H9 (cell line): Measurements from ENCODE around the gene FRS3. TPM values are rescaled to one million over a fixed set of nuclear protein-coding genes. Genes with fewer than 3 reads are reported as not detected.
"Not testable (repeated sequence)": the region's sequence is repeated elsewhere in the genome, so short reads cannot be mapped to it uniquely, and the experiment has no call there.

ENCODE experiments used
- DNase-seq: peaks from one replicate; pipeline ENCODE4 v3.0.0-alpha.2; 2017
- H2AFZ ChIP-seq: one replicate; pipeline ENCODE4 v1.6.1; 2013; ENCODE audit warnings: mild to moderate bottlenecking, low read length, control low read depth, moderate library complexity
- H2AK5ac ChIP-seq: 2 replicates; pipeline ENCODE4 v1.6.1; 2013; ENCODE audit warnings: low read length, control low read depth, mixed read lengths; ENCODE audit not compliant: insufficient read length
- H2BK120ac ChIP-seq: one replicate; pipeline ENCODE4 v1.6.1; 2013; ENCODE audit warnings: low read depth, mild to moderate bottlenecking, low read length, control low read depth, inconsistent platforms; ENCODE audit not compliant: poor library complexity, severe bottlenecking
- H2BK12ac ChIP-seq: 2 replicates; pipeline ENCODE4 v1.6.1; 2013; ENCODE audit warnings: low read length, control low read depth, mixed read lengths, low read depth; ENCODE audit not compliant: insufficient read length
- H2BK15ac ChIP-seq: 2 replicates; pipeline ENCODE4 v1.6.1; 2013; ENCODE audit warnings: low read depth, low read length, control low read depth
- H2BK20ac ChIP-seq: one replicate; pipeline ENCODE4 v1.6.1; 2013; ENCODE audit warnings: low read depth, mild to moderate bottlenecking, low read length, control low read depth, inconsistent platforms; ENCODE audit not compliant: poor library complexity, severe bottlenecking
- H2BK5ac ChIP-seq: 2 replicates; pipeline ENCODE4 v1.6.1; 2013; ENCODE audit warnings: low read length, control low read depth, mixed read lengths; ENCODE audit not compliant: insufficient read length
- H3K14ac ChIP-seq: 2 replicates; pipeline ENCODE4 v1.6.1; 2013; ENCODE audit warnings: low read length, control low read depth; ENCODE audit not compliant: insufficient read depth
- H3K18ac ChIP-seq: 2 replicates; pipeline ENCODE4 v1.6.1; 2013; ENCODE audit warnings: low read depth, mild to moderate bottlenecking, mixed read lengths, low read length, control low read depth; ENCODE audit not compliant: insufficient read length
- H3K23ac ChIP-seq: 2 replicates; pipeline ENCODE4 v1.6.1; 2013; ENCODE audit warnings: low read length, control low read depth, mixed read lengths, low read depth; ENCODE audit not compliant: insufficient read length
- H3K23me2 ChIP-seq: 2 replicates; pipeline ENCODE4 v1.6.1; 2013; ENCODE audit warnings: low read depth, mild to moderate bottlenecking, mixed read lengths, low read length, control low read depth; ENCODE audit not compliant: insufficient read length, poor library complexity, severe bottlenecking
- H3K27ac ChIP-seq: 2 replicates; pipeline ENCODE4 v1.5.1; 2013; ENCODE audit warnings: low read length, control low read depth, mixed read lengths, low read depth; ENCODE audit not compliant: insufficient read length
- H3K27me3 ChIP-seq: 2 replicates; pipeline ENCODE4 v1.6.1; 2013; ENCODE audit warnings: low read length, control low read depth, inconsistent platforms; ENCODE audit not compliant: insufficient read depth
- H3K4ac ChIP-seq: 2 replicates; pipeline ENCODE4 v1.6.1; 2013; ENCODE audit warnings: low read depth, mild to moderate bottlenecking, control low read depth, inconsistent platforms, low read length, moderate library complexity
- H3K4me1 ChIP-seq: 2 replicates; pipeline ENCODE4 v1.6.1; 2013; ENCODE audit warnings: low read length, control low read depth, inconsistent platforms; ENCODE audit not compliant: insufficient read depth
- H3K4me2 ChIP-seq: 2 replicates; pipeline ENCODE4 v1.6.1; 2013; ENCODE audit warnings: low read length, control low read depth, mixed read lengths; ENCODE audit not compliant: insufficient read length, insufficient read depth
- H3K56ac ChIP-seq: 2 replicates; pipeline ENCODE4 v1.6.1; 2013; ENCODE audit warnings: low read depth, mild to moderate bottlenecking, mixed read lengths, low read length, control low read depth; ENCODE audit not compliant: insufficient read length
- H3K79me1 ChIP-seq: 2 replicates; pipeline ENCODE4 v1.6.1; 2013; ENCODE audit warnings: low read depth, mild to moderate bottlenecking, moderate library complexity, low read length, control low read depth, inconsistent platforms; ENCODE audit not compliant: insufficient read depth, poor library complexity, severe bottlenecking
- H3K79me2 ChIP-seq: 2 replicates; pipeline ENCODE4 v1.6.1; 2013; ENCODE audit warnings: low read length, control low read depth, inconsistent platforms; ENCODE audit not compliant: insufficient read depth
- H3K9ac ChIP-seq: 2 replicates; pipeline ENCODE4 v1.6.1; 2013; ENCODE audit warnings: low read length, control low read depth, mixed read lengths; ENCODE audit not compliant: insufficient read length; ENCODE audit errors: extremely low read depth
- H3K9me3 ChIP-seq: one replicate; pipeline ENCODE4 v1.6.1; 2013; ENCODE audit warnings: low read depth, low read length, inconsistent platforms; ENCODE audit not compliant: control insufficient read depth
- H3T11ph ChIP-seq: one replicate; pipeline ENCODE4 v1.6.1; 2013; ENCODE audit warnings: mild to moderate bottlenecking, low read length, control low read depth, inconsistent platforms
- H4K20me1 ChIP-seq: one replicate; pipeline ENCODE4 v1.6.1; 2013; ENCODE audit not compliant: control insufficient read depth, insufficient read length, insufficient read depth
- H4K5ac ChIP-seq: 2 replicates; pipeline ENCODE4 v1.6.1; 2013; ENCODE audit warnings: low read depth, mild to moderate bottlenecking, mixed read lengths, low read length, control low read depth; ENCODE audit not compliant: insufficient read length
- H4K8ac ChIP-seq: replicated peaks from 2 replicates; pipeline ENCODE4 v1.6.1; 2013; ENCODE audit warnings: low read length, control low read depth, mixed read lengths, low read depth; ENCODE audit not compliant: insufficient read length
- H4K91ac ChIP-seq: 2 replicates; pipeline ENCODE4 v1.6.1; 2013; ENCODE audit warnings: low read depth, mild to moderate bottlenecking, moderate library complexity, mixed read lengths, low read length, control low read depth; ENCODE audit not compliant: insufficient read length
- H3K27ac Mint-ChIP-seq, 3 experiments: 2 replicates in 2 of 3; 3 replicates in 1 of 3; pipeline ENCODE4 v1.8.0; 2020 to 2021; ENCODE audit warnings: mixed read lengths in 3 of 3, mild to moderate bottlenecking in 1 of 3, moderate library complexity in 1 of 3
- H3K27me3 Mint-ChIP-seq: 2 replicates; pipeline ENCODE4 v1.8.0; 2021; ENCODE audit warnings: low read depth, mild to moderate bottlenecking, moderate library complexity, mixed read lengths
- H3K36me3 Mint-ChIP-seq, 3 experiments: 2 replicates in 2 of 3; 3 replicates in 1 of 3; pipeline ENCODE4 v1.8.0; 2020 to 2021; ENCODE audit warnings: low read depth in 3 of 3, mixed read lengths in 3 of 3; ENCODE audit not compliant: insufficient read depth in 1 of 3
- H3K4me1 Mint-ChIP-seq, 2 experiments: 2 replicates each; pipeline ENCODE4 v1.8.0; 2020; ENCODE audit warnings: mixed read lengths in 2 of 2
- H3K4me3 Mint-ChIP-seq, 2 experiments: 2 replicates in 1 of 2; 3 replicates in 1 of 2; pipeline ENCODE4 v1.8.0; 2020 to 2021; ENCODE audit warnings: mild to moderate bottlenecking in 2 of 2, mixed read lengths in 2 of 2, moderate library complexity in 1 of 2
- H3K9me3 Mint-ChIP-seq, 2 experiments: 2 replicates in 1 of 2; 3 replicates in 1 of 2; pipeline ENCODE4 v1.8.0; 2020; ENCODE audit warnings: mild to moderate bottlenecking in 2 of 2, mixed read lengths in 2 of 2, moderate library complexity in 1 of 2
- WGBS: extraction: QIAGEN DNeasy Blood & Tissue Kit; methylation state at CpG from one replicate; pipeline ENCODE4 v1.1.7; 2013; ENCODE audit warnings: missing lambda C conversion rate, low lambda C conversion rate, mixed read lengths; ENCODE audit not compliant: insufficient read length; ENCODE audit errors: extremely low coverage; 5-methylcytosine and 5-hydroxymethylcytosine counted together
- total RNA-seq: library from RNA; stranded (reverse); gene quantifications from 2 replicates; pipeline ENCODE4 v1.2.1, GENCODE V29; 2021
- TF ChIP-seq, protein P1 (sequence below): fragments of 200-600 bp; sonication (generic); conservative IDR thresholded peaks from 3 replicates; pipeline ENCODE4 v1.8.0; 2021; ENCODE audit warnings: antibody characterized with exemption, mild to moderate bottlenecking

Gene FRS3
- total RNA-seq, 1 experiment from 2014 or later, result 4.8 TPM

DNA sequence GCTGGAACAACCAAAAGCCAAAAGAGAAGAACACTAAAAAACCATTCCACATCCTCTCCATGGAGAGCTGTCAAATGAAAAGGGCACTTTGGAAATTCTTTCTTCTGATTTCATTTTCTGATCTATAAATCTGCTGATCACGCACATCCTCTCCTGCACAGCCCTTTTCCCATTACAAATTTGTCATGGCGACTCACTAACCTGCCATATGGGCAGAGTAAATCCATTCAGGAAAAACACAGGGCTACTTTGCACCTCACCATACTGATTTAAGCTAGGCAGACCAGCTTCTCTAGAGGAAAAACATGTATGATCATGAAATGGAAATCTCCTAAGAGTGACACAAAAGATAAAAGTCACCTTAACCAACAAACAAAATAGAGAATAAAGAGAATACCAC, 33.8 kb upstream of the FRS3 start:
- Mint-ChIP-seq H3K27me3 (no peaks in the 10 kb centered on the region), H3K4me3 (no peak overlapping the region), H3K27ac (peak overlapping the region in 1 of 3 experiments; percentile 54; a peak in 1 of 7 replicates), H3K36me3 (peaks cover 0 to 4% (median 0%) of the 10 kb centered on the region in 3 experiments; a peak in 3 of 7 replicates), H3K9me3 (no peaks in the 10 kb centered on the region), H3K4me1 (peaks cover 0 to 1% of the 10 kb centered on the region in 2 experiments; a peak in 1 of 4 replicates)
- H2AK5ac ChIP-seq, result no peak overlapping the region
- no peak overlapping the region for H2BK20ac ChIP-seq
- H4K20me1 ChIP-seq, result no peaks in the 10 kb centered on the region
- H3K18ac ChIP-seq, result no peak overlapping the region
- no peak overlapping the region for H3K56ac ChIP-seq
- no peak overlapping the region for H2BK120ac ChIP-seq
- no peak overlapping the region for H2BK5ac ChIP-seq
- H4K8ac ChIP-seq, result no peak overlapping the region
- TF ChIP-seq, protein P1, sequence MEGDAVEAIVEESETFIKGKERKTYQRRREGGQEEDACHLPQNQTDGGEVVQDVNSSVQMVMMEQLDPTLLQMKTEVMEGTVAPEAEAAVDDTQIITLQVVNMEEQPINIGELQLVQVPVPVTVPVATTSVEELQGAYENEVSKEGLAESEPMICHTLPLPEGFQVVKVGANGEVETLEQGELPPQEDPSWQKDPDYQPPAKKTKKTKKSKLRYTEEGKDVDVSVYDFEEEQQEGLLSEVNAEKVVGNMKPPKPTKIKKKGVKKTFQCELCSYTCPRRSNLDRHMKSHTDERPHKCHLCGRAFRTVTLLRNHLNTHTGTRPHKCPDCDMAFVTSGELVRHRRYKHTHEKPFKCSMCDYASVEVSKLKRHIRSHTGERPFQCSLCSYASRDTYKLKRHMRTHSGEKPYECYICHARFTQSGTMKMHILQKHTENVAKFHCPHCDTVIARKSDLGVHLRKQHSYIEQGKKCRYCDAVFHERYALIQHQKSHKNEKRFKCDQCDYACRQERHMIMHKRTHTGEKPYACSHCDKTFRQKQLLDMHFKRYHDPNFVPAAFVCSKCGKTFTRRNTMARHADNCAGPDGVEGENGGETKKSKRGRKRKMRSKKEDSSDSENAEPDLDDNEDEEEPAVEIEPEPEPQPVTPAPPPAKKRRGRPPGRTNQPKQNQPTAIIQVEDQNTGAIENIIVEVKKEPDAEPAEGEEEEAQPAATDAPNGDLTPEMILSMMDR, result no peak
- no peak overlapping the region for H3K14ac ChIP-seq
- no peak overlapping the region for H4K91ac ChIP-seq
- H3K23me2 ChIP-seq, result no peaks in the 10 kb centered on the region
- H3K4ac ChIP-seq, result no peak overlapping the region
- H3T11ph ChIP-seq, result no peak overlapping the region
- H3K4me2 ChIP-seq, result no peak overlapping the region
- H2BK12ac ChIP-seq, result no peak overlapping the region
- H2AFZ ChIP-seq, result no peak overlapping the region
- no peaks in the 10 kb centered on the region for H3K79me1 ChIP-seq
- H3K4me1 ChIP-seq, result no peaks in the 10 kb centered on the region
- no peaks in the 10 kb centered on the region for H3K27me3 ChIP-seq
- H3K27ac ChIP-seq, result no peak overlapping the region
- H4K5ac ChIP-seq, result no peak overlapping the region
- H3K9me3 ChIP-seq, result no peaks in the 10 kb centered on the region
- H3K23ac ChIP-seq, result no peak overlapping the region
- no CpG with 5 or more reads among the region's 2 CpGs for WGBS
- no peak overlapping the region for H3K9ac ChIP-seq
- H2BK15ac ChIP-seq, result no peak overlapping the region
- no peak for DNase-seq
- H3K79me2 ChIP-seq, result no peaks in the 10 kb centered on the region

DNA sequence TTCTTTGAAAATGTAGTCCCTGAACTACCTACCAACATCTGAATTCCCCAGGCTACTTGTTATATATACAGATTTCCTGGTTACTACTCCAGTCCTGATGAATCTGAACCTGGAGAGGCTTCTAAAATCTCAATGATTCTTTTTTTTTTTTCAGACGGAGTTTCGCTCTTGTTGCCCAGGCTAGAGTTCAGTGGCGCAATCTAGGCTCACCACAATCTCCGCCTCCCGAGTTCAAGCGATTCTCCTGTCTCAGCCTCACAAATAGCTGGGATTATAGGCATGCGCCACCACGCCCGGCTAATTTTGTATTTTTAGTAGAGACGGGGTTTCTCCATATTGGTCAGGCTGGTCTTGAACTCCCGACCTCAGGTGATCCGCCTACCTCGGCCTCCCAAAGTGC, 32.2 kb upstream of the FRS3 start:
- H2BK5ac ChIP-seq, H3K4me2 ChIP-seq, H3K79me1 ChIP-seq, H3K36me3 Mint-ChIP-seq, H3K4me1 Mint-ChIP-seq, H3K9me3 Mint-ChIP-seq, H3K9me3 ChIP-seq, H3T11ph ChIP-seq, H3K56ac ChIP-seq, H3K23me2 ChIP-seq, H2BK15ac ChIP-seq, H2AFZ ChIP-seq, H4K5ac ChIP-seq, H3K9ac ChIP-seq, H3K79me2 ChIP-seq, DNase-seq, H3K14ac ChIP-seq, H3K27me3 Mint-ChIP-seq, H3K4ac ChIP-seq, H3K27ac Mint-ChIP-seq, H2BK120ac ChIP-seq, H3K4me1 ChIP-seq, H3K4me3 Mint-ChIP-seq, H2BK20ac ChIP-seq, H3K18ac ChIP-seq, H4K8ac ChIP-seq, H3K23ac ChIP-seq, H3K27ac ChIP-seq, H4K91ac ChIP-seq, H2BK12ac ChIP-seq, H4K20me1 ChIP-seq, H3K27me3 ChIP-seq, H2AK5ac ChIP-seq: not testable (repeated sequence)
- WGBS, result no CpG with 5 or more reads among the region's 13 CpGs
